Stomach smooth muscle (tissue), 2 donors: ENCODE data around the gene FAM131B.

Experiments used
- H3K27ac ChIP-seq: one replicate; pipeline ENCODE4 v1.7.0; 2013; ENCODE audit warnings: mild to moderate bottlenecking, low read length, inconsistent platforms
- H3K27me3 ChIP-seq, 2 donors: one replicate each; pipeline ENCODE4 v1.7.0; 2013; ENCODE audit warnings: low read length in 2 of 2; ENCODE audit not compliant: insufficient read depth in 2 of 2, control insufficient read depth in 1 of 2
- H3K36me3 ChIP-seq, 2 donors: one replicate each; pipeline ENCODE4 v1.7.0; 2013; ENCODE audit warnings: low read length in 2 of 2; ENCODE audit not compliant: control insufficient read depth in 2 of 2, insufficient read depth in 2 of 2
- H3K4me1 ChIP-seq: one replicate; pipeline ENCODE4 v1.7.0; 2013; ENCODE audit warnings: low read length; ENCODE audit not compliant: control insufficient read depth, insufficient read depth
- H3K4me3 ChIP-seq, 2 donors: one replicate each; pipeline ENCODE4 v1.7.0; 2013; ENCODE audit warnings: low read length in 2 of 2
- H3K9ac ChIP-seq, 2 donors: one replicate each; pipeline ENCODE4 v1.7.0; 2013; ENCODE audit warnings: low read length in 2 of 2, mild to moderate bottlenecking in 1 of 2
- H3K9me3 ChIP-seq, 2 donors: one replicate each; pipeline ENCODE4 v1.7.0; 2013; ENCODE audit warnings: low read length in 2 of 2; ENCODE audit not compliant: control insufficient read depth in 2 of 2
- donor health status: healthy.
- donor health status: Pancreatic carcinoma.

Gene FAM131B

DNA sequence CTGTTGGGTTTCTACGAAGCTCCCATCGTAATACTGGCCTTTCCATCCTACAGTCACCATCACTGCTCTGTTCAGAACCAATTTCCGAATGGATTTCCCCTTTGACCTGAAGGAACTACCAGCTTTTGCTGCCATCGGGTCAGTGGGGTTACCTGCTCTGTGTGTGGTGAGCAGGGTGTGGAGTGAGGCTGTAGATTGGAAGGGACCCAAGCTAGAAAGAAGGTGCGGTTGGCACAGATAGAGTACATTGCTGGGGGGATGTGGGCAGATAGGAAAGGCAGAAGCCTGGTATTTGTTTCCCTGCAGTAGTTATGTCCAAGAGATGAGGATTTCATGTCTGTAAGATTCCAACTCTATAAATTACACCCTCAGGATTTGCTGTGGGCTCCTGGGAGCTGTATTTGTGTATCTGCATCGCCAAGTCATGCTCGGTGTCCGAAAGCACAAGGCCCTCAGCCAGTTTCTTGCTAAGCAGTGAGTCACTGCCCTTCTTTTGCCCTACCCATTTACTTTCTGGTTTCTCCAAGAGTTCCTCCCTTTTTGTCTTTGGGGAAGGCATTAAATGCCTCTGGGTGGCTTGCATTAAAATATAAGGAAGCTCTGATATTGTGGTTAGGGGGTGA, 31.2 kb downstream of the FAM131B start:
- Histone ChIP-seq H3K36me3 (no peaks in the 10 kb centered on the region), H3K9ac (no peak overlapping the region), H3K27ac (no peak overlapping the region), H3K27me3 (peaks cover 0 to 2% of the 10 kb centered on the region in 2 donors), H3K9me3 (no peaks in the 10 kb centered on the region), H3K4me1 (no peaks in the 10 kb centered on the region), H3K4me3 (no peak overlapping the region)

DNA sequence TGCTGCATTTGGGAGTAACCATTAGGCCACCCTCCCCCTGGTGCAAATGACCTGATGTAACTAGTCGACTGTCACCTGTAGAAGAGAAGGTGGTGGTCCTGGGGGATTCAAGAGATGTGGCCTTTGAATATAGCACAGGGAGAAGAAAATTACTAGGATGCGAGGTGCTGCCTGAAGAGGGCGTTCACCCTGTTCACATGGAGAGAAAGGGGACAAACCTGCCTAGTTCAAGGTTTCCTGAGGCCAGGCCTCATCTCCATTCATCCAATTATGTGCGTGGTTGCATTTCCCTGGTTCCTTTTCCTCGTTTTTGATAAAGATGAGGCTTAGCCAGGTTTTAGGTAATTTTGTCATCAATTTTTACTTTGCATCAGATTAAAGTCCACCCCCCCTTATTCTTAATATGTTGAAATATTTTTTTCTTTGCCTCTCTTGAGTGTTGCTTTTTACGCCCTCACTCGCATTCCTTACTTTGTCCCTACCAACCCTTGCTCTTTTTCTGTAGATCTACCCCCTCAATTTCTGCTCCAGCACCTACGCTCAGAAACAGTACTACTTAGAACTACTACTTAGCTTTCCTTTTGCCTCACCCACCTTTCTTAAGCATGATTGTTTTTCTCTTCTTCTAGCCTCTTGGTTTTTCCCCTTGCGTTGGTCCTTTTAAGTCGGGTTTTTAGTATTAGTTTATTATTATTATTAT, 32.9 kb downstream of the FAM131B start:
- H3K9me3 ChIP-seq, result no peaks in the 10 kb centered on the region
- no peak overlapping the region for H3K4me3 ChIP-seq
- H3K4me1 ChIP-seq, result no peaks in the 10 kb centered on the region
- no peaks in the 10 kb centered on the region for H3K36me3 ChIP-seq
- no peak overlapping the region for H3K9ac ChIP-seq
- H3K27ac ChIP-seq, result no peak overlapping the region
- H3K27me3 ChIP-seq, result peaks cover 0 to 2% of the 10 kb centered on the region in 2 donors

DNA sequence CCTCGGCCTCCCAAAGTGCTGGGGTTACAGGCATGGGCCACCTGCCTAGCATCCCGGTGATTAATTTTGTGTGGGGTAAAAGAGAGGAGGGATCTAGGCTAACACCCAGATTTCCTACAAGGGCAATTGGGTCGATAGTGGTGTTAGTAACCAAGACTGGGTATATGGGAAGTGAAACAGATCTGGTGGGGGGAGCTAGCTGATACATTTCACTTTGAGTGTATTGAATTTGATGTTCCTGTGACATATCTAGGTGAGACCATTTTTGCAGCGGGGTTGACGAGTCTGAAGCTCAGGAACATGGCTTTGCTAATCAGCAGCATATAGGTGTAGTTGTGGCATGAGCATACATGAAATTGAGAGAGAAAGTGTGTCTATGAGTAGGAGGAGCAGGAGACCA, 34.6 kb downstream of the FAM131B start:
- H3K9me3 ChIP-seq, result no peaks in the 10 kb centered on the region
- no peaks in the 10 kb centered on the region for H3K36me3 ChIP-seq
- H3K9ac ChIP-seq, result no peak overlapping the region
- no peak overlapping the region for H3K4me3 ChIP-seq
- H3K27ac ChIP-seq, result no peak overlapping the region
- peaks cover 0 to 2% of the 10 kb centered on the region in 2 donors for H3K27me3 ChIP-seq
- H3K4me1 ChIP-seq, result no peaks in the 10 kb centered on the region

DNA sequence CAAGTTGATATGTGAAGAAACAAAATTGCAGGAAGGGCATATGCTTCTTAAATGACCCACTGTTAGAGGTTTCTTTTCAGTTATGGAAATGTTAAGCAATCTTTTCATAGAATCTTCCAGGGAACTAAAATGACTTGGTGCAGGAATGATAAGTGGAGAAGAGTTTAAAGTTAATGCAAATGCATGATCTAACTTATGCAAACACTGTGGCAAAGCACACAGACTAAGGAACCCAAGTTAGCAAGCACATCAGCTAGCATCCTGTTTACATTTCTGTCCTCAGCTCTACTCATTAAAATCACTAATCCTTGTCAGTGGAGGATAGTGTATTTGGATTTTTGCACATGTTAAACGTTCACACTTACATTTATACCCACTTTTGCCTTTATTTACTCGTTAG, 37.3 kb downstream of the FAM131B start:
- no peak overlapping the region for H3K27ac ChIP-seq

DNA sequence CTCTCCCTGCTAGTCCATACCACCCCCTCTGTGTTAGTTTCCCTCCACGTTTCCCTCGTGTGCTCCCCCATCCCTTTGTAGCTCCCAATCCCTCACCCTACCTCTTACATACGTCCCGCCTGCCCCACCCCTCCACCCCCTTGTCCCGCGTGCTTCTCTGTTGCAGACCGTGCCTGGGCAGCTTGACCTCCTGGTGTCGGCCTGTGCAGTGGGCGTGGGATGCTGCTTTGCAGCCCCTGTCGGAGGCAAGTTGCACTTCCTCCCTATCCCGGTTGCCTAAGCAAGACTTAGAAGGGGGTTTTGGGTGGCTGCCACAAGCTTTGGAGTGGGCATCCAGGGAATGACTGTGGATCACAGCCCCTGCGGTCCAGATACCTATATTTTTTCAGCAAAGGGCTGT, 38.9 kb downstream of the FAM131B start:
- Histone ChIP-seq H3K4me3 (no peak overlapping the region), H3K27ac (no peak overlapping the region)

More for the DNA sequence above, 37.3 kb downstream of the FAM131B start:
- no peaks in the 10 kb centered on the region for H3K4me1 ChIP-seq
- peaks cover 0 to 2% of the 10 kb centered on the region in 2 donors for H3K27me3 ChIP-seq
- no peaks in the 10 kb centered on the region for H3K9me3 ChIP-seq
- H3K9ac ChIP-seq, result no peak overlapping the region
- no peak overlapping the region for H3K4me3 ChIP-seq
- no peaks in the 10 kb centered on the region for H3K36me3 ChIP-seq

DNA sequence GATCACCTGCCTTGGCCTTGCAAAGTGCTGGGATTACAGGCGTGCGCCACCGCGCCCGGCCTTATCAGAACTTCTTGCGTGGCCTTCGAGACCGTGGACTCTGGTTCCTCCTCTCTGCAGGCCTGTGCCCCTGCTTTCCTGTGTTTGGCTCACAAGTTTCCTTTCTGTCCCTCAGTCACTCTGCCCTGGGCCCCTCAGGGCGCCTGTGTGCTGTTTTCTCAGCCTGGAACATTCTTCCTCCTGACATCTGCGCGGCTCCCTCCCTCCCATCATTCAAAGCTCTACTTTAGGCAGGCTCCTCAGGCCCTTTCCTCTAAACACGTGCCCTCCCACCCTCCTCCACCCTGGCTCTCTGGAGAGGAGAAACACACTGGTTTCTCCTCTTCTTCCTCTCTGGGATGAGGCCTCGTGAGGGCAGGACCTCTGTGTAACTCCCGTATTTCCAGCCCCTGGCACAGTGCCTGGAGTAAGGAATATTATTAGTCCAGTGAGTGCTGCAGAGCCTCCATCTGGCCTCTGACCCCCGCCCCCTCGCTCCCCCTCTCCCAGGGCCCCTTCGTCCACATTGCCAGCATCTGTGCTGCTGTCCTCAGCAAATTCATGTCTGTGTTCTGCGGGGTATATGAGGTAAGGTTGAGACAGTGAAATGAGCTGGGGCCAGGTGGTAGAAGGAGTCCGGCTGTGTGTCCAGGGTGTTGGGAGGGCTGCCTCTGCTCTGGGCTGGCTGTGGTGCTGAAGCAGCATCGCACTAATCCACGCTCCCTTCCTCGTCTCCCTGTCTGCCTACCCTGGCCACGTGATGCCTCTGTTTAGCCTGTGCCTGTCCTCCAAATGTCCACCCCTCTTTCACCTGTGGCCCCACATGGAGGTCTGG, 39.5 kb downstream of the FAM131B start:
- no peaks in the 10 kb centered on the region for H3K9me3 ChIP-seq
- H3K4me3 ChIP-seq, result no peak overlapping the region
- no peaks in the 10 kb centered on the region for H3K36me3 ChIP-seq
- no peaks in the 10 kb centered on the region for H3K4me1 ChIP-seq
- H3K27ac ChIP-seq, result no peak overlapping the region
- H3K9ac ChIP-seq, result no peak overlapping the region
- H3K27me3 ChIP-seq, result no peaks in the 10 kb centered on the region

More for the DNA sequence above, 38.9 kb downstream of the FAM131B start:
- Histone ChIP-seq H3K4me1 (no peaks in the 10 kb centered on the region), H3K9ac (no peak overlapping the region), H3K9me3 (no peaks in the 10 kb centered on the region), H3K27me3 (no peaks in the 10 kb centered on the region), H3K36me3 (no peaks in the 10 kb centered on the region)

DNA sequence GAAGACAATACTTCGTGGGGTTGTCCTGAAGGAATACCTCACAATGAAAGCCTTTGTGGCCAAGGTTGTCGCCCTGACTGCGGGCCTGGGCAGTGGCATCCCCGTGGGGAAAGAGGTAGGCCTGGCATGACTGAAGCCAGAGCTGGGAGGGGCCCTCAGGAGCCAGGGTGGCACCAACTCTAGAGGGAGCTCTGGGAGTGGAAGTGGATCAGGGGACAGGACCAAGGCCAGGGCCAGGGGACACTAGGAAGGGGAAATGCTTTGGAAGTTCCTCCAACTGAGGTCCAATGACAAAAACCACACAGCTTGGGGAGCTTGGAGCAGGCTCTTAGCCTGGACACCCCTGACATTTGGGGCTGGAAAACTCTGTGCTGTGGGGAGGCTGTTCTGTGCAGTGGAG, 40.8 kb downstream of the FAM131B start:
- Histone ChIP-seq H3K36me3 (no peaks in the 10 kb centered on the region), H3K27ac (no peak overlapping the region), H3K9ac (no peak overlapping the region), H3K4me3 (no peak overlapping the region), H3K4me1 (no peaks in the 10 kb centered on the region), H3K9me3 (no peaks in the 10 kb centered on the region), H3K27me3 (no peaks in the 10 kb centered on the region)

DNA sequence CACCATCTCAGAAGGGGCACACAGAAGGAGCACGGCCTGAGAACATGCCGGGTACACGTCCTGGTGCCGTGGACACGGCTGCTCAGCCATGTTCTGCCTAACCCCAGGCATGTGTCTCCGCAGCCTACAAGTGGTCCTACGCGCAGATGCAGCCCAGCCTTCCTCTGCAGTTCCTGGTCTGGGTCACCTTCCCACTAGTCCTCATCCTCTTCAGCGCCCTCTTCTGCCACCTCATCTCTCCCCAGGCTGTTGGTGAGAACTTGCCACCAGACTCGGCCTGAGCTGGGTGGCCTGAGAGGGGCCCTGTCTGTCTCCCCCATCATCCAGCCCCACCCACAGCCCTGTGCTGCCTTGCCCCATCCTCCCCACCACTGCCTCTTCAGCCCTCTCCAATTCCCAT, 41.3 kb downstream of the FAM131B start:
- no peak overlapping the region for H3K4me3 ChIP-seq
- no peaks in the 10 kb centered on the region for H3K4me1 ChIP-seq
- no peaks in the 10 kb centered on the region for H3K9me3 ChIP-seq
- no peak overlapping the region for H3K9ac ChIP-seq
- no peaks in the 10 kb centered on the region for H3K36me3 ChIP-seq
- H3K27me3 ChIP-seq, result no peaks in the 10 kb centered on the region
- H3K27ac ChIP-seq, result no peak overlapping the region

DNA sequence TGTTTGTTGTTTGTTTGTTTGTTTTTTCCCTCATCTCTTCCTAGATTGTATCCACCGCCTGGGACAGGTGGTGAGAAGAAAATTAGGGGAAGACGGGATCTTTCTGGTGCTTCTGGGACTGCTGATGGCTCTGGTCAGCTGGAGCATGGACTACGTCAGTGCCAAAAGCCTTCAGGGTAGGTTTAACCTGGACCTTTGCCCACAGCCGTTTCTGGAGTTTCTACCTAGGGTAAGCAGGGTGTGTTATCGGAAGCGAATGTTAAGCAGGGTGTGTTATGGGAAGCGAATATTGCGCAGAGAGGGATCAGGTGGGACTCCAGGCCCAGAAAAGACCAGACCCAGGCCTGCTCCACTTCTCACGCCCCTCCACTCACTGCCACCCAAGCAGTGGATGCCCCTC, 41.9 kb downstream of the FAM131B start:
- Histone ChIP-seq H3K4me1 (no peaks in the 10 kb centered on the region), H3K9ac (no peak overlapping the region), H3K27ac (no peak overlapping the region), H3K4me3 (no peak overlapping the region), H3K9me3 (no peaks in the 10 kb centered on the region), H3K36me3 (no peaks in the 10 kb centered on the region), H3K27me3 (no peaks in the 10 kb centered on the region)

DNA sequence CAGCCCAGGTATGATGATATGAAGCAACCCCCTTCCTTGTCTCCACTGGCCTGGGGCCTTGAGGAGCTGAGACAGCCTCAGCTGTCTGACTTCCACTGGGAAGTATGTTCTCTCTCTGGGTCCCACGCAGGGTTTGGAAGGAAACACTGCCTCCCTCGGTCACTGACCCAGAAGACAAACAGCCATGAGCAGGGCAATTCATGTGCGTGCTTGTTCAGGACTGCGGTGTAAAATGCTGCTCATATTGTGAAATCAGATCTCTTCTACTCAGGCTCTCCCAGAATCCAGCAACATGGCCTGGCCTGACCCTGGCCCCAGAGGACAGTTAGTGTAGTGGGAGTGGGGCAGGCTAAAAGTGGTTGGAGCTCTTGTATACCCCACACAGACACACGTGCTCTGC, 43.9 kb downstream of the FAM131B start:
- no peaks in the 10 kb centered on the region for H3K27me3 ChIP-seq
- H3K9ac ChIP-seq, result no peak overlapping the region
- H3K36me3 ChIP-seq, result no peaks in the 10 kb centered on the region
- H3K27ac ChIP-seq, result no peak overlapping the region
- H3K4me1 ChIP-seq, result no peaks in the 10 kb centered on the region
- no peak overlapping the region for H3K4me3 ChIP-seq
- H3K9me3 ChIP-seq, result no peaks in the 10 kb centered on the region
